KBM-7 (cell line): Measurements from ENCODE around the gene NTNG1.
A peak's percentile ranks its signal among the peaks of the same experiment; 100 is the strongest.
"Not testable (repeated sequence)": the region's sequence is repeated elsewhere in the genome, so short reads cannot be mapped to it uniquely, and the experiment has no call there.

Experiments used
- DNase-seq: peaks from one replicate; pipeline ENCODE4 v3.0.0-alpha.2; 2015
- in situ Hi-C: fragments of 300-500 bp; cut with MboI; formaldehyde crosslinking; loops from 2 replicates; pipeline ENCODE4 v1.14.3; 2020; ENCODE audit warnings: low sequenced_read_pairs, low pct_unique_long_range_greater_than_20kb, mixed read lengths

NTNG1 gene

GRCh38 chr1:107140703-107141490 is at the start of gene NTNG1:
Gene NTNG1 (plus strand): TSS chr1:107141039.
- DNase-seq: peak; percentile 5
- in situ Hi-C loops: no loop called here

- no peak for DNase-seq
- in situ Hi-C loops: no loop called here
These were observed 49.4 kb upstream of the NTNG1 start for GRCh38 chr1:107091418-107091817.

DNA sequence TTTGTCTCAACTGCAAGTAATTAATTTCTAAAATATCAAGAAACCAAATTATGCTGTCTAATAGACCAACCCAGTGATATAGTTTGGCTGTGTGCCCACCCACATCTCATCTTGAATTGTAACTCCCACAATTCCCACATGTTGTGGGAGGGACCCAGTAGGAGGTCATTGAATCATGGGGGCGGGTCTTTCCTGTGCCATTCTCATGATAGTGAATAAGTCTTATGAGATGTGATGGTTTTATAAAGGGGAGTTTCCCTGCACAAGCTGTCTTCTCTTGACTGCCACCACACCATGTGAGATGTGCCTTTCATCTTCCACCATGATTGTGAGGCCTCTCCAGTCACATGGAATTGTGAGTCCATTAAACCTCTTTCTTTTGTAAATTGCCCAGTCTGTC is 47.4 kb upstream of the NTNG1 start:
- DNase-seq, in situ Hi-C loops: not testable (repeated sequence)

DNA sequence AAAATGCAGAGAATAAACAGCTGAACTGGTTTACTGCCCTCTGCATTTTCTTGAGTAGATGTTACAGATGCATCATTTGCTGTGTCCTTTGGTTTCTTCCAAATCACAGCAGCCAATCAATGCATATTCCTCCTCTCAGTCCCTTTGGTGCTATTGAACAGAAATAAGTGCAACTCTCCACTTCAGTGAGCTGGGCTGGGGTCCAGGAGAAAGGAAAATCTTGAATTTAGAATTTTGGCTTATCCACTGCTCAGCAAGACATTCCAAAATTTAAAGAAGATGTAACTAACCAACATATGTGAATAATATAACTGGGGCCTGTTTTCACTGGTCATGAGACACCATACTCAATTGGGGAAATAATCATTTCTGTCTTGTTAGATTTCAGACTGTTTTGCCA is 45.2 kb upstream of the NTNG1 start:
- in situ Hi-C loops: no loop called here
- no peak for DNase-seq

- in situ Hi-C loops: no loop called here
- no peak for DNase-seq
These were observed 44.1 kb upstream of the NTNG1 start for GRCh38 chr1:107096690-107097089.

- in situ Hi-C loops: no loop called here
- DNase-seq: no peak
These were observed 41.9 kb upstream of the NTNG1 start for GRCh38 chr1:107098961-107099360.

- no peak for DNase-seq
- in situ Hi-C loops: no loop called here
These were observed 40.4 kb upstream of the NTNG1 start for GRCh38 chr1:107100331-107100984.

- no peak for DNase-seq
- in situ Hi-C loops: no loop called here
These were observed 34.9 kb upstream of the NTNG1 start for GRCh38 chr1:107105914-107106313.

DNA sequence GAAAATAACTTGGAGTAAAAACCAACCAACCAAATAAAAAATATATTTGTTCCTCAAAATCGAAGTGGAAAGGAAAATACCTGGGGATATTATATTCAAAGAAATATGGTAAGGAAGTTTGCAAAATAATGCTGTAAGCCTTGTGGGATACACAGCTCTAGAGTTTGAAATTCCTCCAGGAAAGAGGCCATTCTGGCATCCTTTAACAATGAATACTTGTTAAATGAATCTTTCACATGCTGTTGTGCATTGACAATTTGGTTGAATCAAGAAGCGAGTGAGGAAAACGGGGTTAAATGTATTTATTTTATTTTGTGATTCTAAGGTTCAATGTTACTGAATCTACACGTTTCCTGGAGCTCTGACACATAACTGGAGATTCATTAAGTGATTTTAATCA is 30.5 kb upstream of the NTNG1 start:
- in situ Hi-C loops: no loop called here

GRCh38 chr1:107116306-107116790 is 24.5 kb upstream of the NTNG1 start:
- DNase-seq: no peak
- in situ Hi-C loops: no loop called here

More for the DNA sequence above, 30.5 kb upstream of the NTNG1 start:
- no peak for DNase-seq

GRCh38 chr1:107122225-107122624 is 18.6 kb upstream of the NTNG1 start:
- in situ Hi-C loops: no loop called here
- no peak for DNase-seq

DNA sequence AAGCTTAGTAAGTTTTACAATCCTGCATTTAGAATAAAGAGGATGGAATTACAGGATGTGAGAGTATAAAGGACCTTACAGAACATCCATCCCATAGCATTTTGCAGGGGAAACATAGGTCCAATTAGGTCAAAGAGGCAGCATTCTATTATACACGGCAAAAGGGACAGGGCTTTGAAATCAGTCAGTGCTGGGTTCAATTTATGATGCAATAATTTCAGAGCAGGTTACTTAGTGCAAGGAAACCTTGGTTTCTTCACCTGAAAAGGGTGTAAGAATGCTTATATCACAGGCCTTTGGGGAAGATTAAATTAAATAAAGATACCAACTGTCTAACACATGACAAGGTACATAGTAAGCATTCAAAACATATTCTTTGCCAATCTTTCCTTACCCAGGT is 17.1 kb upstream of the NTNG1 start:
- DNase-seq: no peak
- in situ Hi-C loops: no loop called here

DNA sequence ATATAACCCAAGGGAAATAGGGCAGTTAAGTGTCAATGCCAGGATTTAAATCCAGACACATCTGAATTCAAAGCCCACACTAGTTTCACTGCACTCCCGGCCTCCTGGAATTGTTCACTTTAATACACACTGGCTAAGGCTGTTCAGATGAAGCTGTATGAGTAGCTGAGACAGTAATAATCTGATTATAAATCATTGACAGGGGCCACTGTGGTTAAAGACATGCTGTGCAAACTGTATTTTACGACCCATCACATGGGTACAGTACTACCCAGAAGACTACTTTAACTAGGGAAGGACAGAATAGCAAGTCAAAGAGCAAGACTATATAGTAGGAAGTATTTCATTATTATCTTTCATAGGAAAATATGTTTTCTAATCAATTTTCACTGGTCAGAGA is 16.1 kb upstream of the NTNG1 start:
- DNase-seq: no peak
- in situ Hi-C loops: no loop called here

GRCh38 chr1:107132195-107132594 is 8.6 kb upstream of the NTNG1 start:
- in situ Hi-C loops: no loop called here
- no peak for DNase-seq

DNA sequence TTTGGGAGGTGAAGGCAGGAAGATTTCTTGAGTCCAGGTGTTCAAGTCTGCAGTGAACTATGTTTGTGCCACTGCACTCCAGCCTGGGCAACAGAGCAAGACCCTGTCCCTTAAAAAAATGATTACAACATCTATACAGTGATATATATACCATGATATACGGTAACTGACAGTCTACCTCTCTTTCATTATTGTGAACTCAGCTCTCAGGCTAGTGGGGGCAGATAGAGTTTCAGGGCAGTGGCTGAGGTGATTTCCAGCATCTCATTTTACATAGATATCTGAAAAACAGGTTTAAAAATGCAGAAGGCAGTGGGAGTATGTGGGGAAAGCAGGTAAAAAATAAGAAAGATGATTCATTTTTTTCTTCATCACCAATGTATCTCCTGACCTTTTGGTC is 8.1 kb upstream of the NTNG1 start:
- in situ Hi-C loops: no loop called here

GRCh38 chr1:107135463-107135862 is 5.4 kb upstream of the NTNG1 start:
- in situ Hi-C loops: no loop called here
- peak; percentile 20 for DNase-seq

More for the DNA sequence above, 8.1 kb upstream of the NTNG1 start:
- DNase-seq: no peak

DNA sequence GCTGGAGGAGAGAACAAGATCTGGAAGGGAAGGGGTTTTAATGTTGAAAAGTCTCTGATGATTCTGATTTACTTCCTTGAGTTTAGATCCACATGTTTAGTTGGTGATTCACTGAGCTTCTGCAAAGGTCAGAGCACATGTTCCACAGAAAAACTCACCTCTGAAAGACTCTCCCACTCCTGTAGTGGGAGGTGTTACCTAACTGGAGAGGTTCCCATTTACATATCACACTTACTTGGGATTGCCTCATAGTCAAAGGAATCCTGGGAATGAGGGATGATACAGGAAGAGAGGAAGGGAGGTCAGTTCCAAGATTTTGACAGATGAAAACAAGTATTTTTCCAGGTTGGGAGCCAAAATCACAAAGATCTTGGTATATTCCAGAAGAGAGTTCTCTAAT is 2.7 kb upstream of the NTNG1 start:
- no peak for DNase-seq
- in situ Hi-C loops: no loop called here

DNA sequence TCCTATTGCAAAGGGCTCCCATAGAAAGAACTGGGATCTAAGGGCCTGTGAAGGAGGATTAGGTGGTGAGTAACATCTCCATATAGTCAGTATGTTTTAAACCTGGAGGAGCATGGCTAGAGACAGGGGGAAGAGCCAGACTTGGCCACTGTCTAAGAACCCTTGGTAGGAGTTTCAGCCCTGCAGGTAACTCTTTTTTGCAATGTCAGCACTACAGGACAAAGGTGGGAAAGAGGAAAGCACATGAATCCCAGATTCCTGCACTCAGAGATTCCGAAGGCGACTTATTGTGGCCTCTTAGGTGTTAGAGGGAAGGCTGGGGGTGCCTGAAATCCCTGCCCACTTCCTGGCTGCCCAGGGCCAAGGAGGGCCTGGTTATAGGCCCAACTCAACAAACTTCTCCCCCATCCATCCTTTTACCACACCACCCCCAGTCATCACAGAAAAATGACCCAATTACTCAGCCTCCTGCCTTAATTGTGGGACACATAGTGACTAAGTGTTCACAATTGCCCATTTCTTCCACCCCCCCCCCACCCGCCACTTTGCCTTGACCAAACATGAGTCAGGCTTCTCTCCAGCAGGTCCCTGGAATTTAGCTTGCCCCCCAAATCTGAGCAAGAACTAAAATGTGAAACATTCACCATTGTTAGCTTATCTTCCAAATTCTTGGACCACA is 1.9 kb upstream of the NTNG1 start:
- no peak for DNase-seq
- in situ Hi-C loops: no loop called here

DNA sequence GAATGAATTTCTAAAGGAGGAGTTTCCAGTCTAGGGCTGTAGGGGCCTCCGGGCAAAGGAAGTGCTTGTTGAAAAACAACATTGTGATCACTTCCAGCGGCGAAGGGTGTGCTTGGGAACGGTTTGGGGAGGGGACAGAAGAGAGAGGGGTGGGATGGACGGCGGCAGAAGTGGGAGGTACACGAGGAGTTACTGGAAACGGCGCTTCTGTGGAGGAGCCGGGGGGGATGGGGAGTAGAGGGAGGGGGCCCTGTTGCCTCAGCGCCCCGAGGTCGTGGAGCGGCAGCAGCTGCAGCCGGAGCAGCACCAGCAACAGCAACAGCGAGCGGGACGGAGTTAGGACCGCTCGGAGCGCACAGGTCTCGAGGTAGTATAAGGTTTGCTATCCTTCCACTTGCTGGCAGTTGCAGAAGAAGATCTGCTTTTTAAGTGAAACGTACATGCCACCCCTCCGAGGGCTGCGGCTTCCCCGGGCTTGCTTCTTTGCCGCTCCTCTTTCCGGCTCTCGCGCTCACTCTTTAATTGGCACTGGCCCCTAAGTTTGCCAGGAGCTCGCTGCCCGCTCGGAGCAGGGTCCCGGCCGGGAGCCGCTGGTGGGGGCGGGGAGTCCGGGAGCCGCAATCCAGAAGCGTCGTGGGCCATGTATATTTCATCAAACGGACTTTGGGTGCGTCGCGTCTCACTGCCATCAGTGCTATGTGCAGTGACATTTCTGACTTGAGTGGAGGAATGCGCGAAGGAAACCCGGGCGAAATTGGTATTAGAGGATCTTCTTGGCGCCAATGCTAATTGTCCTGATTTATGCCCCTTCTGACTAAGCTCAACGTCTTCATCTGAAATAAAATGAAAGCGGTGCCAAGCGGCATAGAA is 771 bp upstream of the NTNG1 start:
- in situ Hi-C loops: no loop called here
- DNase-seq: peak; percentile 32
